Measurements from ENCODE around the gene RPL18. TPM values are rescaled to one million over a fixed set of nuclear protein-coding genes. Genes with fewer than 3 reads are reported as not detected.
A peak's percentile ranks its signal among the peaks of the same experiment; 100 is the strongest.

The RPL18 gene
- total RNA-seq, 1 donor from 2014 or later = 4,233 TPM

GRCh38 chr19:48615231-48616040, 3.5 kb downstream of the RPL18 start:
- Histone ChIP-seq H3K36me3 (ENCODE audit: control insufficient read depth, insufficient read depth, low read length) (peaks cover 28% of the 10 kb centered on the region), H3K4me3 (ENCODE audit: low read depth, low read length) (peak overlapping the region; percentile 40), H3K27me3 (ENCODE audit: control insufficient read depth, insufficient read depth, low read length) (no peaks in the 10 kb centered on the region)
- no peak for TF ChIP-seq CTCF (IDR thresholded peaks at IDR 0.05; ENCODE audit: insufficient read depth, low read length, severe bottlenecking)
- DNase-seq (ENCODE audit: low read depth) = no peak
- no peak for FAIRE-seq

GRCh38 chr19:48614436-48615230, 4.3 kb downstream of the RPL18 start, which contains the start of gene FAM83E:
Gene FAM83E, minus strand, starts transcription at chr19:48615076. Its CDS starts 1,704 bp downstream, at chr19:48613372.
- peak; percentile 28 for TF ChIP-seq CTCF (IDR thresholded peaks at IDR 0.05; ENCODE audit: insufficient read depth, low read length, severe bottlenecking)
- FAIRE-seq (no peak), DNase-seq (ENCODE audit: low read depth) (peak; percentile 70)
- peak within 1 kb of the TSS; percentile 40 for H3K4me3 ChIP-seq (ENCODE audit: low read depth, low read length)
- H3K27me3 ChIP-seq (ENCODE audit: control insufficient read depth, insufficient read depth, low read length) = no peaks in the 10 kb centered on the region
- H3K36me3 ChIP-seq (ENCODE audit: control insufficient read depth, insufficient read depth, low read length) = peaks cover 28% of the 10 kb centered on the region

- no peak for TF ChIP-seq CTCF (IDR thresholded peaks at IDR 0.05; ENCODE audit: insufficient read depth, low read length, severe bottlenecking)
- H3K27me3 ChIP-seq (ENCODE audit: control insufficient read depth, insufficient read depth, low read length) = no peaks in the 10 kb centered on the region
- DNase-seq (ENCODE audit: low read depth) = no peak
- H3K4me3 ChIP-seq (ENCODE audit: low read depth, low read length) = peak overlapping the region; percentile 40
- peaks cover 28% of the 10 kb centered on the region for H3K36me3 ChIP-seq (ENCODE audit: control insufficient read depth, insufficient read depth, low read length)
- no peak for FAIRE-seq
Observed at GRCh38 chr19:48613852-48614435, 5.0 kb downstream of the RPL18 start.

DNA sequence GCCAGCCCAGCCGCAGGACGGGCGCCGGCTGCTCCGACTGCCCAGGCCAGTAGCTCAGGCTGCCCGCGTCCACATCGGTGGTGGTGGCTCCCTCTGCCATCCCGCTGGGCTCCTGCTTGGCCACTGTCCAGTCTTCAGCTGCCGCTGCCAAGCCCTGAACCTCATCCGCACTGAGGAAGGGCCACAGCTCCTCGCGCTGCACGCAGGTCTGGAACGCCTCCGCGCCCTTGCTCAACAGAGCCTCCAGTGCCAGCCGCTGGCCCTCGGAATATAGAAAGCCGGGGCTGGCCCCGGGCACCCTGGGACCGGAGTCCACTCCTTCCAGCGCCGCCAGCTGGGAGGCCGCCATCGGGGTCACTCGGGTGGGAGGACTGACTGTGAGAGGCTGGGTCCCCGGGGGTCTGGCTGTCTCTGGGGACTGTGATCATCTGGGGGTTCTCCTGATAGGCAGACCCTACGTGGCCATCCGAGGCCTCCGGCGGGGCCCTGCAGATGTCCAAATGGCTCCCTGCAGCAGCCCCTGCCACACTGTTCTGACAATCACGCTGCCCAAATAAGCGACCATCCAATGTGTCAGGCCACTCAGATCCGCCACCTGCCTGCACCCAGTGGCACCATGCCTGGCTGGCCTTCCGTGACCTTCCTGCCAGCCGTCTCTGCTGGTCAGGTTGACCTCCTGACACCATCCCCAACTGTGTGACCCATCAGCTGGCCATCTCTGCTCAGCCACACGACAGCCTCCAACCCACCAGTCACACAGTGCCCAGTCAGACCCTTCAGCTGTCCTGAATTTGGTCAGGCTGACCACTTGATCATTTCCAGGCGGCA, 5.7 kb downstream of the RPL18 start:
- no peak for FAIRE-seq
- no peak for DNase-seq (ENCODE audit: low read depth)
- peaks cover 28% of the 10 kb centered on the region for H3K36me3 ChIP-seq (ENCODE audit: control insufficient read depth, insufficient read depth, low read length)
- H3K4me3 ChIP-seq (ENCODE audit: low read depth, low read length) = no peak overlapping the region
- no peaks in the 10 kb centered on the region for H3K27me3 ChIP-seq (ENCODE audit: control insufficient read depth, insufficient read depth, low read length)
- TF ChIP-seq CTCF (IDR thresholded peaks at IDR 0.05; ENCODE audit: insufficient read depth, low read length, severe bottlenecking) = no peak

DNA sequence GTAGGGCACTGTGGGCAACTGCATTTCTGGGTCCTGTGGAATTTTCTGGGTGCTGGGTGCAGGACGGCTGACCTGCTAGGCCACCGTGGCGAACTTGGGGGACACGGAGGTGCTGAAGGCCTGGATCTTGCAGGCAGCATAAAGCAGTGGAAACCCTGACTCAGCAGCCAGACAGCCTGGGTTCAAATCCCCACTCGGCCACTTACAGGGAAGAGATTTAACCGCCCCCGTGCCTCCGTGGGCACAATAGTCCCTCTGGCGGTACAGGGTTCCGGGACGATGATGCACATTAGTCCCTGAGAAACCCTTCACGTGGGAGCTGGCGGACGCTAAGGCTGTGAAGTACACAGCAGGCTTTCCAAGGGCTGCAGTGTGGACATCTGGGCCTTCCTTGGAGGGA, 7.1 kb downstream of the RPL18 start:
- FAIRE-seq (no peak), DNase-seq (ENCODE audit: low read depth) (no peak)
- H3K27me3 ChIP-seq (ENCODE audit: control insufficient read depth, insufficient read depth, low read length) = no peaks in the 10 kb centered on the region
- H3K36me3 ChIP-seq (ENCODE audit: control insufficient read depth, insufficient read depth, low read length) = peaks cover 17% of the 10 kb centered on the region
- TF ChIP-seq CTCF (IDR thresholded peaks at IDR 0.05; ENCODE audit: insufficient read depth, low read length, severe bottlenecking) = no peak
- H3K4me3 ChIP-seq (ENCODE audit: low read depth, low read length) = no peak overlapping the region

Data from bronchial epithelial cell (primary cell).